GM19240 (cell line): Measurements from ENCODE around the gene VRK3.
"Not testable (repeated sequence)": the region's sequence is repeated elsewhere in the genome, so short reads cannot be mapped to it uniquely, and the experiment has no call there.

ENCODE experiments used
- DNase-seq: peaks from one replicate; pipeline ENCODE4 v3.0.0; 2011; ENCODE audit warnings: low spot score; ENCODE audit not compliant: insufficient read length

The VRK3 gene

GRCh38 chr19:49987159-49987698, 37.9 kb downstream of the VRK3 start:
- DNase-seq = peak; percentile 55

- no peak for DNase-seq
Observed at GRCh38 chr19:49986354-49986753, 38.8 kb downstream of the VRK3 start.

GRCh38 chr19:49985871-49986270, 39.3 kb downstream of the VRK3 start:
- no peak for DNase-seq

- DNase-seq = no peak
Observed at GRCh38 chr19:49984491-49984890, 40.7 kb downstream of the VRK3 start.

- peak; percentile 50 for DNase-seq
Observed at GRCh38 chr19:49983645-49984229, 41.4 kb downstream of the VRK3 start.

GRCh38 chr19:49981603-49982593, 43.3 kb downstream of the VRK3 start:
- no peak for DNase-seq

GRCh38 chr19:49978324-49978723, 46.8 kb downstream of the VRK3 start:
- DNase-seq = no peak

- no peak for DNase-seq
Observed at GRCh38 chr19:49977881-49978280, 47.3 kb downstream of the VRK3 start.

- DNase-seq = no peak
Observed at GRCh38 chr19:49977076-49977475, 48.1 kb downstream of the VRK3 start.

- DNase-seq = no peak
Observed at GRCh38 chr19:49976496-49976895, 48.7 kb downstream of the VRK3 start.

GRCh38 chr19:49975051-49975450, 50.1 kb downstream of the VRK3 start:
- no peak for DNase-seq

- no peak for DNase-seq
Observed at GRCh38 chr19:49973987-49974386, 51.2 kb downstream of the VRK3 start.

GRCh38 chr19:49972841-49973240, 52.3 kb downstream of the VRK3 start:
- no peak for DNase-seq

GRCh38 chr19:49971991-49972411, 53.2 kb downstream of the VRK3 start:
- DNase-seq = no peak

- DNase-seq = not testable (repeated sequence)
Observed at GRCh38 chr19:49969355-49969754, 55.8 kb downstream of the VRK3 start.

- no peak for DNase-seq
Observed at GRCh38 chr19:49968279-49968922, 56.8 kb downstream of the VRK3 start.

- not testable (repeated sequence) for DNase-seq
Observed at GRCh38 chr19:49960980-49961379, 64.2 kb downstream of the VRK3 start, which contains the start of gene SIGLEC11. Gene SIGLEC11, minus strand, starts transcription at chr19:49961172. Its CDS starts 91 bp downstream, at chr19:49961081.

GRCh38 chr19:49959892-49960291, 65.3 kb downstream of the VRK3 start:
- DNase-seq = not testable (repeated sequence)

- DNase-seq = not testable (repeated sequence)
Observed at GRCh38 chr19:49958596-49958995, 66.6 kb downstream of the VRK3 start.

GRCh38 chr19:49958144-49958543, 67.0 kb downstream of the VRK3 start:
- not testable (repeated sequence) for DNase-seq

- DNase-seq = no peak
Observed at GRCh38 chr19:49957262-49957915, 67.8 kb downstream of the VRK3 start.
